Cerebellar nuclear complex (tissue), 1 donor: ENCODE results near the gene APCDD1L.
"Not testable (repeated sequence)": the region's sequence is repeated elsewhere in the genome, so short reads cannot be mapped to it uniquely, and the experiment has no call there.

Experiments
- DNase-seq, 2 experiments: peaks; one replicate each; lab custom pipeline; 2025; lab: John Stamatoyannopoulos, UW

The APCDD1L gene

GRCh38 chr20:58414786-58415185, 100.4 kb downstream of the APCDD1L start:
- DNase-seq, result not testable (repeated sequence)

DNA sequence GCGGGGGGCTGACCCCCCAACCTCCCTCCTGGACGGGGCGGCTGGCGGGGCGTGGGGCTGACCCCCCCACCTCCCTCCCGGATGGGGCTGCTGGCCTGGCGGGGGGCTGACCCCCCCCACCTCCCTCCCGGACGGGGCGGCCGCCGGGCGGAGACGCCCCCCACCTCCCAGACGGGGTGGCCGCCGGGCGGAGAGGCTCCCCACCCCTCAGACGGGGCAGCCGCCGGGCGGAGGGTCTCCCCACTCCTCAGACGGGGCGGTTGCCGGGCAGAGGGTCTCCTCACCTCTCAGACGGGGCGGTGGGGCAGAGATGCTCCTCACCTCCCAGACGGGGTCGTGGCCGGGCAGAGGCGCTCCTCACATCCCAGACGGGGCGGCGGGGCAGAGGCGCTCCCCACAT, 101.0 kb downstream of the APCDD1L start:
- not testable (repeated sequence) for DNase-seq
